HepG2 (cell line): ENCODE results near the gene CA4. TPM values are rescaled to one million over a fixed set of nuclear protein-coding genes. Genes with fewer than 3 reads are reported as not detected.

Source experiments
- ATF1 ChIP-seq: IDR thresholded peaks from 2 replicates; pipeline ENCODE4 v1.6.1; 2016; ENCODE audit warnings: mild to moderate bottlenecking, control low read depth
- BORCS8-MEF2B ChIP-seq: sonication (generic); formaldehyde crosslinking; IDR thresholded peaks from 2 replicates; pipeline ENCODE4 v1.8.0; 2022; ENCODE audit warnings: mild to moderate bottlenecking, missing genetic modification reagents
- CEBPG ChIP-seq: IDR thresholded peaks from 2 replicates; pipeline ENCODE4 v1.6.1; 2016
- CHCHD3 ChIP-seq: sonication (generic); formaldehyde crosslinking; IDR thresholded peaks from 2 replicates; pipeline ENCODE4 v1.8.0; 2022; ENCODE audit warnings: mild to moderate bottlenecking, missing genetic modification reagents, moderate library complexity
- IRF1 ChIP-seq: sonication (generic); formaldehyde crosslinking; IDR thresholded peaks from 2 replicates; pipeline ENCODE4 v1.4.0; 2020; ENCODE audit warnings: low read depth, mild to moderate bottlenecking, missing genetic modification reagents
- KDM5B ChIP-seq: sonication (generic); formaldehyde crosslinking; IDR thresholded peaks from 2 replicates; pipeline ENCODE4 v1.4.0; 2020; ENCODE audit warnings: missing genetic modification reagents, mild to moderate bottlenecking, borderline replicate concordance
- RBFOX2 ChIP-seq: fragments of 200-400 bp; formaldehyde crosslinking; IDR thresholded peaks from 2 replicates; pipeline ENCODE4 v1.6.1; 2017; ENCODE audit warnings: low read depth, mild to moderate bottlenecking, low read length
- SIN3A ChIP-seq: IDR thresholded peaks from 2 replicates; pipeline ENCODE4 v1.6.1; 2011; ENCODE audit warnings: low read depth, mild to moderate bottlenecking, control low read depth, low read length, borderline replicate concordance
- TFDP2 ChIP-seq: sonication (generic); formaldehyde crosslinking; IDR thresholded peaks from 2 replicates; pipeline ENCODE4 v1.4.0; 2020; ENCODE audit warnings: missing genetic modification reagents
- ZBTB34 ChIP-seq: sonication (generic); formaldehyde crosslinking; IDR thresholded peaks from 2 replicates; pipeline ENCODE4 v1.8.0; 2022; ENCODE audit warnings: mild to moderate bottlenecking, missing genetic modification reagents
- ZFY ChIP-seq: sonication (generic); formaldehyde crosslinking; IDR thresholded peaks from 2 replicates; pipeline ENCODE4 v1.4.0; 2020; ENCODE audit warnings: missing genetic modification reagents
- ZNF160 ChIP-seq: sonication (generic); formaldehyde crosslinking; IDR thresholded peaks from 2 replicates; pipeline ENCODE4 v1.8.0; 2022; ENCODE audit warnings: mild to moderate bottlenecking, inconsistent platforms, missing genetic modification reagents
- ZNF235 ChIP-seq: sonication (generic); formaldehyde crosslinking; IDR thresholded peaks from 2 replicates; pipeline ENCODE4 v1.8.1; 2023; ENCODE audit warnings: mild to moderate bottlenecking, missing genetic modification reagents, borderline replicate concordance
- ZNF407 ChIP-seq: sonication (generic); formaldehyde crosslinking; IDR thresholded peaks from one replicate; pipeline ENCODE4 v1.5.1; 2020; ENCODE audit warnings: mild to moderate bottlenecking, missing genetic modification reagents; ENCODE audit errors: not compliant biosample characterization
- ZNF441 ChIP-seq: sonication (generic); formaldehyde crosslinking; IDR thresholded peaks from 2 replicates; pipeline ENCODE4 v1.7.0; 2021; ENCODE audit warnings: missing genetic modification reagents, borderline replicate concordance
- ZNF451 ChIP-seq: sonication (generic); formaldehyde crosslinking; IDR thresholded peaks from 2 replicates; pipeline ENCODE4 v1.5.0; 2020; ENCODE audit warnings: mild to moderate bottlenecking, missing genetic modification reagents
- ZNF552 ChIP-seq: sonication (generic); formaldehyde crosslinking; IDR thresholded peaks from 2 replicates; pipeline ENCODE4 v1.9.0; 2022; ENCODE audit warnings: missing genetic modification reagents, mild to moderate bottlenecking, borderline replicate concordance
- ZNF878 ChIP-seq: sonication (generic); formaldehyde crosslinking; IDR thresholded peaks from 2 replicates; pipeline ENCODE4 v1.8.1; 2023; ENCODE audit warnings: mild to moderate bottlenecking, missing genetic modification reagents, moderate library complexity
- polyA plus RNA-seq, 8 experiments: library from polyadenylated mRNA; depleted of rRNA in 3 of 8; stranded (reverse) in 7 of 8; unstranded in 1 of 8; fragments of >200 nt; fragmentation: Illumina TruSeq in 4 of 8; extraction: Trizol in 4 of 8; gene quantifications; 2 replicates each; pipeline versions ENCODE4 v1.2.1 to v1.2.3, GENCODE V29; 2011 to 2016; ENCODE audit warnings: low read depth in 4 of 8, missing spikeins in 1 of 8, mixed read lengths in 1 of 8; ENCODE audit not compliant: insufficient read depth in 1 of 8
- total RNA-seq, 5 experiments: library from RNA; depleted of rRNA; stranded (reverse); fragments of >200 nt; fragmentation: Illumina TruSeq; extraction: Trizol; gene quantifications; 2 replicates each; pipeline ENCODE4 v1.2.3, GENCODE V29; 2016; ENCODE audit warnings: low read depth in 1 of 5

The CA4 gene
- total and polyA plus RNA-seq, 2 of the 13 experiments (the other 11 are each of a cell fraction or from before 2014, with no cell fraction given), result not detected

- TF ChIP-seq BORCS8-MEF2B (peak; percentile 95), ZNF407 (CRISPR knock-in tag) (no peak), CHCHD3 (CRISPR knock-in tag) (no peak), CEBPG (CRISPR knock-in tag) (peak; percentile 26; the same call in 1 of the 2 replicates), ZNF235 (CRISPR knock-in tag) (no peak), RBFOX2 (peak; percentile 43; the same call in 1 of the 2 replicates), ZNF878 (no peak), SIN3A (0 out of 2 replicates have a peak, but pooled peaks have one; percentile 11), KDM5B (peak; percentile 90), ZNF160 (CRISPR knock-in tag) (peak; percentile 88; the same call in 1 of the 2 replicates), IRF1 (CRISPR knock-in tag) (no peak), ZFY (CRISPR knock-in tag) (peak; percentile 94), ZBTB34 (CRISPR knock-in tag) (no peak), ATF1 (CRISPR knock-in tag) (no peak), ZNF552 (CRISPR knock-in tag) (peak; percentile 85; the same call in 1 of the 2 replicates), TFDP2 (CRISPR knock-in tag) (peak; percentile 95), ZNF451 (CRISPR knock-in tag) (peak; percentile 83), ZNF441 (peak; percentile 66)
Measured at GRCh38 chr17:60135151-60135950, 14.4 kb upstream of the CA4 start (continued).
